GM19467 (cell line): ENCODE measurements around the gene RSKR.
"Not testable (repeated sequence)": the region's sequence is repeated elsewhere in the genome, so short reads cannot be mapped to it uniquely, and the experiment has no call there.

Experiments
- ATAC-seq: cut with Tn5 transposase; IDR thresholded peaks from one replicate; pipeline ENCODE4 v1.9.1; 2021; ENCODE audit warnings: mild to moderate bottlenecking, moderate library complexity; ENCODE audit not compliant: unreplicated experiment

The RSKR gene

GRCh38 chr17:28624148-28624547 lies 10.2 kb upstream of the RSKR start:
- ATAC-seq, result no peak

DNA sequence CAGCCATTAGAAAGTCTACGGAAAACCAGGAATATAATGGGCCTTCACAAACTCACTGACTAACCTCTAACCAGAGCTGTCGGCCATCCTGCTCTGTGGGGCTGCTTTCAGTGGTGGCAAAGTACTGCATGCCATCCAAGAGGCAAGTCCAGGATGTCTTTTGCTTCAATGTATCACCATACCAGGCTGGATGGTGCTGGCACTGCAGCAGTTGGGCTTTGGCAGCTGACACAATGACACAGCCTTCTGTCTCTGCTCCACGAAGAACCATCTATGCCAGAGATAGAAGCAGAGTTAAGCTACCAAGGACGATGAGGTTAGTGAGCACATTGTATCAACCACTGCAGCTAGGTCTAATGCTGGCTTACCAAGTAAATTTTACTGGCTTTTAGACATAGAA lies 9.7 kb upstream of the RSKR start:
- no peak for ATAC-seq

DNA sequence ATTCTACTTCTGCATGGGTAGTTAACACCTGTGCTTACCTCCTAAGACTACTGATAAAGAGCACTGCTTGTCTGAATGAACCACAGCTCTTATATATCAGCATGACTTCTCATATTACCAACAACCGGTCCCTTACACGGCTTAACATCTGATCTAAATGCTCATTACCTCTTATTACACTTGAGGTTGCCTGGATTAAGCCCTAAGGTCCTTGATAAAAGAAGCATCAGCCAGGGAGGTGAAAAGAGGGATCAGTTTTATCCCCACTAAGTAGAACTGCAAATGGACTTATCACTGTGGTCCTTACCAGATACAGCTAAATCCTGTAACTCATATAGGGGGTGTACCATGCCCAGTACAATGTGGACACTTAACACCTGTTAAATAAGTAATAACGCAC lies 8.2 kb upstream of the RSKR start:
- no peak for ATAC-seq

GRCh38 chr17:28620010-28620409 lies 6.0 kb upstream of the RSKR start:
- no peak for ATAC-seq

- ATAC-seq, result no peak
Measured at GRCh38 chr17:28618464-28618863, 4.5 kb upstream of the RSKR start.

- no peak for ATAC-seq
Measured at GRCh38 chr17:28616281-28616680, 2.3 kb upstream of the RSKR start.

GRCh38 chr17:28615260-28615940 lies 1.4 kb upstream of the RSKR start:
- no peak for ATAC-seq

DNA sequence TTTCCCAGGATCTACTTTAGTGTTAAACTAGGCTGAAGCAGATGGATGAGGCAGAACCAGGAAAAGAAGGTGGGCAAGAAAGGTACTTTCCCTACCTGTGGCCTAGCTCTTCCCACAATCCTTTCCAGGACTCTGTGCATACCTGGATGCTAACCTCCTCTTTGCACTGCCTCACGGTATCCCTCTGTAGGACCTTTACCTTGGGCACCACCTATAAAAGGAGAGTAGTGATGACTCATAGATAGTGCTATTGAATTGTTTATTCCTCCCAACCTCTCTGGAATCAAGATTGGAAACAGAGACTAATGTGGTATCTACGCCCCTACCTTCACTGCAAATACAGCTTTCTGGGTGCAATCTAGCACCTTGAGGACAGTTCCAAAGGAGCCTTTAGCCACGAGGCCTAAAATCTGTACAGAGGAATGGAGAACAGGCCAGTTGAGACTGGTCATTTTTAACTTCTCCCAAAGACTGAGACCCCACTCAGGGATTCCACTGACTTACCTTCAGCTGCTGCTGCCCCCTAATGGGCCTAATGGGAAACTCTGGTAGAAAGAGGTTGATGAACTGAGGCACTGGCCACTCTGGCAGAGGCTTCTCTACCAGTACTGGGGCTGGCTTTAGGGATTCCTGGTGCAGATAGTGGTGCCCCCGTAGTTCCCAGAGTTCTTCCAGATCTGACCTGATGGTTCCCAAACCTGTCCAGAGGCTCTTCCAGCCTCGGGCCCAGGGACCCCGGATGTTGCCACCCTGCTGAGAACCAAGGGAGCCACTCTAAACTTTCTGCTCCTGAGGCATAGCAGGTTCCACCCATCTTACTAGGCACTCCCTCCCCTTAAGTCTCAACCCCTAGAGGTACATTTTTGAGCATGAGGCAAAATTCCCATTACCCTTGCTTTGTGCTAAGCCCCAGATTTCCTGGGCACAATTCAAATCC lies 781 bp downstream of the RSKR start:
- ATAC-seq, result no peak

DNA sequence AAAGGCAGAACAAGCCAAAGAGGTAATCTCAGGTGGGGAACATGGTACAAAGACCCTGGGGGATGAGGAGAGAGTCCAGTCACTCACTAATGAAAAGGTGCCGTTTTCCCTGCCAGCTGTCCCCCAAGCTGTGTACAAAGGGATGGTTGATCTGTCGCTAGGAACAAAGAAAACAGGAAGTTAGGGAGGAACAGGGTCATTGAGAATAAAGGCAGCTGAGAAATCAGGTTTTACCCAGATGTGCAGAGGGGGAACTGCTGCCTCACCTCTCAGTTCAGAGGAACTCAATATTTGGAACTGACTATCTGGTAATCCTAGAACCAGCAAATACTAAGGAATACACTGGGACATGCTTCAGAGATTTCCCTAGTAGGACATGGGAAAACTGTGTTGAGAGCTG lies 1.5 kb downstream of the RSKR start:
- no peak for ATAC-seq

- ATAC-seq, result no peak
Measured at GRCh38 chr17:28610376-28610775, 3.6 kb downstream of the RSKR start.

DNA sequence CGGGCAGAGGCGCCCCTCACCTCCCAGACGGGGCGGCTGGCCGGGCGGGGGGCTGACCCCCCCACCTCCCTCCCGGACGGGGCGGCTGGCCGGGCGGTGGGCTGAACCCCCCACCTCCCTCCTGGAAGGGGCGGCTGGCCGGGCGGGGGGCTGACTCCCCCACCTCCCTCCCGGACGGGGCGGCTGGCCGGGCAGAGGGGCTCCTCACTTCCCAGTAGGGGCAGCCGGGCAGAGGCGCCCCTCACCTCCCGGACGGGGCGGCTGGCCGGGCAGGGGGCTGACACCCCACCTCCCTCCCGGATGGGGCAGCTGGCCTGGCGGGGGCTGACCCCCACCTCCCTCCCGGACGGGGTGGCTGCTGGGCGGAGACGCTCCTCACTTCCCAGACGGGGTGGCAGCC lies 10.0 kb downstream of the RSKR start:
- not testable (repeated sequence) for ATAC-seq

- peak; percentile 40 for ATAC-seq
Measured at GRCh38 chr17:28599311-28600184, 14.4 kb downstream of the RSKR start.

DNA sequence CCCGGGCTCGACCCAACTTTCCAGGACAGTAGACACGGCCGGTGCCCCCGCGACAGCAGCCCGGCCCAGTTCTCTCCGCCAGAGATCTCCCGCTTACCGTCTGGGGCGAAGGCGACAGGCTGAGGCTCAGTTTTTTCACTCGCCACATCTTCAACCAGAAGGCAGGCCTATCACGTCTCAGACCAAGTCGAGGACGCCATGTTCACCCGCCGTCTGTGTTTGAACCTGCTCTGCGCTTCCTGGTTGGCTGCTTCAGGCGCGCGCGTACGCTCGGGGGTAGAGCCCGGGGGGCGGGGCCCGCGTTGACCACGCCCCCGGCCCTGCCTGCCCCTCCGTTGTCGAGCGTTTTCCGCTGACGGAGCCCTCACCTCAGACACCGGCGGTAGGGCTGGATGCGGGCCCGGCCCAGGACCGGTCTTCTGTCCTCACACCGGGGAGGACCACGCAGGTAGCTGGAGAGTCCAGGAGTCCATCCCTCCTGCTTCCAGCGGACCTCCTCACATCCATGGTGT lies 15.1 kb downstream of the RSKR start, which contains the start of gene SPAG5:
Gene SPAG5 (minus strand): TSS at position 227 of the 512 bp plus-strand sequence. CDS start 79 bp downstream, at position 148.
- ATAC-seq, result peak; percentile 78

DNA sequence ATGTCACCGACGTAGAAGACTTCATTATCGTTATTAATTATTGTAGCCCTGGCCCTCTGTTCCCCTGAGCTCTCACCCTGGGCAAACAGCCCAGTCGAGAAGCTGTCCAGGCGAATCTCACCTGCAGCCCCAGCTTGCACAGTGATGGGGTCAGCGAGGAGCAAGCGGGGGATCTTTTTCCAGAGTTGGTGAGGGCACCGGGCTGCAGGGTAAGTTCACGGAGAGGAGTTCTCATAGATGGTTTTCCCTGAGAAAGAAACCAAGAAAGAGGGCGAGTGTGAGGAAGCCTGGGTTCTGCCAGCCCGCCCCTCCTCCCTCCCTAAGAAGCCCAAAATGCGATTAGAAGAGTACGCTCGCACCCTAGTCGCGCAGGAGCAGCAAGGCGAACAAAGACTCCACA lies 15.6 kb downstream of the RSKR start:
- ATAC-seq, result no peak

- no peak for ATAC-seq
Measured at GRCh38 chr17:28597606-28598383, 16.2 kb downstream of the RSKR start.

- ATAC-seq, result no peak
Measured at GRCh38 chr17:28592260-28592659, 21.7 kb downstream of the RSKR start.

DNA sequence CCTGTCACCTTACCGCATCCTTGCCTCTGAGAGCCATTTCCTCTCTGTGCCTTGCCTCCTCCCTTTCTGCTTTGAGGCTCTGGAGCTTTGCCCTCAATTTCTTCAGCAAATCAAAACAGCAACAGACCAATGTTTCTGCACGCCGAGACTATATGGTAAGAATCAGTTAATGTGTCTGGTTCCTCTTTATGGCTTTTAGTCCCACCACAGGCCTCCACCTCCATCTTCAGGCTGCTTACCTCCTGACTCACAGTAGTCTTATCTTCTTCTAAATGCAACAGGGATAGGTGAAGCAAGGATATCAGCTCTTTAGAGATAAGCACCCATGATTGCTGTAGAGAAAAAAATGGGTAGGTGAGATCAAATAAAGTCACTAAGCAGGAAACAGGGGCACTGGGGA lies 28.1 kb downstream of the RSKR start:
- ATAC-seq, result no peak

DNA sequence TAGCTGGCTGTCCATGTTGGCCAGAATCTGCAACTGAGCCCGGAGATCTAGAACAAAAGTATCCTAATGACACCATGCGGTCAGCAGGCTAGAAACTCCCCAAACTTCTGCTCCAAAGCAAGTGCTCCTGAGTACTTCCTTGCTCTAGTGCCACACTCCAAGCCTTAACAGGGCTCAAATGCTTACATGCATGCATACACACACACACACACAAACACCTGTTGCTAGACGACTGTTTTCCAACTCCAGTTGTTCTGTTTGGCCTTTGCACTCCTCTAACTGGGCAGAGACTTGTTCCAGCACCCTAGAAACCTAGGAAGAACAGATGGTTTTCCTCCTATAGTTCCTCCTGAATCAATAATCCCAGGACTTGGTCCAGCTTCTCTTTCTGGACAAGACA lies 29.6 kb downstream of the RSKR start:
- no peak for ATAC-seq

DNA sequence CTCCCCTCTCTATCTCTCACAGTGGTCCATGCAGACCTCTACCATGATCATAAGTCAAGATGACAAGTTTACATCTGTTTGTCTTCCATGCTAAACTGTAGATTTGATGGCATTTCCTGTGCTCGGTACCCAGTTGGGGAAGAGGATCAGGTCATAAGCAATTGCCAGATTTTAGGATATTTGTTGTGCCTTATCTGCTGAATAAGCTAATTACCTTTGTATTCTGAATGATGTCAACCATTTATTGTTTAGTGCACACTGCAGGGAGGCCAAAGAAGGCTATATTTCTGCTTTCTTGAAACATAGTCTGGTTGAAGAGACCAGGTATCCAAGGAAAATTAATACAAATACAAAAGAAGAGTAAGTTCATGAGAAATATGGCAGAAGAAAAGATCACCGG lies 31.5 kb downstream of the RSKR start:
- ATAC-seq, result no peak

GRCh38 chr17:28580959-28581358 lies 33.0 kb downstream of the RSKR start:
- ATAC-seq, result no peak
